HepG2 (cell line): Measurements from ENCODE around the gene BPIFB6. TPM values are rescaled to one million over a fixed set of nuclear protein-coding genes. Genes with fewer than 3 reads are reported as not detected.

Experiments used
- ADNP ChIP-seq: sonication (generic); formaldehyde crosslinking; IDR thresholded peaks from 2 replicates; pipeline ENCODE4 v1.4.0; 2020; ENCODE audit warnings: missing genetic modification reagents
- GRHL1 ChIP-seq: sonication (generic); formaldehyde crosslinking; conservative IDR thresholded peaks from 2 replicates; pipeline ENCODE4 v1.8.0; 2022; ENCODE audit warnings: missing genetic modification reagents
- KDM4B ChIP-seq: sonication (generic); formaldehyde crosslinking; IDR thresholded peaks from 2 replicates; pipeline ENCODE4 v1.4.0; 2020; ENCODE audit warnings: missing genetic modification reagents
- PPARG ChIP-seq: conservative IDR thresholded peaks from 2 replicates; pipeline ENCODE4 v1.6.1; 2016; ENCODE audit warnings: missing biosample characterization, missing genetic modification reagents
- ZBTB26 ChIP-seq: IDR thresholded peaks from 2 replicates; pipeline ENCODE4 v1.6.1; 2016; ENCODE audit warnings: missing compliant biosample characterization, missing genetic modification reagents, borderline replicate concordance
- ZFP1 ChIP-seq: IDR thresholded peaks from 2 replicates; pipeline ENCODE4 v1.6.1; 2016
- ZFP37 ChIP-seq: sonication (generic); formaldehyde crosslinking; IDR thresholded peaks from 2 replicates; pipeline ENCODE4 v1.4.0; 2020; ENCODE audit warnings: missing genetic modification reagents, borderline replicate concordance
- ZNF24 ChIP-seq: fragments of 450-650 bp; IDR thresholded peaks from 2 replicates; pipeline ENCODE4 v1.6.1; 2017; ENCODE audit warnings: antibody characterized with exemption, mild to moderate bottlenecking
- ZNF292 ChIP-seq: sonication (generic); formaldehyde crosslinking; IDR thresholded peaks from 2 replicates; pipeline ENCODE4 v1.8.1; 2022; ENCODE audit warnings: mild to moderate bottlenecking, low read depth, missing genetic modification reagents, borderline replicate concordance
- ZNF343 ChIP-seq: sonication (generic); formaldehyde crosslinking; IDR thresholded peaks from 2 replicates; pipeline ENCODE4 v1.4.0; 2020; ENCODE audit warnings: mild to moderate bottlenecking, missing genetic modification reagents
- ZNF891 ChIP-seq: sonication (generic); formaldehyde crosslinking; IDR thresholded peaks from 2 replicates; pipeline ENCODE4 v1.5.0; 2020; ENCODE audit warnings: mild to moderate bottlenecking, missing genetic modification reagents
- polyA plus RNA-seq, 8 experiments: library from polyadenylated mRNA; depleted of rRNA in 3 of 8; stranded (reverse) in 7 of 8; unstranded in 1 of 8; fragments of >200 nt; fragmentation: Illumina TruSeq in 4 of 8; extraction: Trizol in 4 of 8; gene quantifications; 2 replicates each; pipeline versions ENCODE4 v1.2.1 to v1.2.3, GENCODE V29; 2011 to 2016; ENCODE audit warnings: low read depth in 4 of 8, missing spikeins in 1 of 8, mixed read lengths in 1 of 8; ENCODE audit not compliant: insufficient read depth in 1 of 8
- total RNA-seq, 5 experiments: library from RNA; depleted of rRNA; stranded (reverse); fragments of >200 nt; fragmentation: Illumina TruSeq; extraction: Trizol; gene quantifications; 2 replicates each; pipeline ENCODE4 v1.2.3, GENCODE V29; 2016; ENCODE audit warnings: low read depth in 1 of 5
- TF ChIP-seq, protein P1 (sequence below): sonication (generic); formaldehyde crosslinking; IDR thresholded peaks from 2 replicates; pipeline ENCODE4 v1.5.1; 2020; ENCODE audit warnings: mild to moderate bottlenecking, missing genetic modification reagents, borderline replicate concordance
- TF ChIP-seq, protein P2 (sequence below): sonication (generic); formaldehyde crosslinking; IDR thresholded peaks from 2 replicates; pipeline ENCODE4 v1.4.0; 2020; ENCODE audit warnings: missing genetic modification reagents, borderline replicate concordance
- TF ChIP-seq, protein P3 (sequence below): sonication (generic); formaldehyde crosslinking; IDR thresholded peaks from 2 replicates; pipeline ENCODE4 v1.4.0; 2020; ENCODE audit warnings: mild to moderate bottlenecking, missing genetic modification reagents

Gene BPIFB6
- total and polyA plus RNA-seq, 2 of the 13 experiments (the other 11 are each of a cell fraction or from before 2014, with no cell fraction given) = 0.13 to 1.7 TPM

GRCh38 chr20:33026072-33026778 lies 5.2 kb upstream of the BPIFB6 start (continued):
- TF ChIP-seq PPARG (CRISPR knock-in tag) (no peak), ZFP1 (CRISPR knock-in tag) (0 out of 2 replicates have a peak, but pooled peaks have one; percentile 42), ZFP37 (no peak), GRHL1 (CRISPR knock-in tag) (no peak), ZNF343 (CRISPR knock-in tag) (no peak), ZNF24 (no peak), ZBTB26 (CRISPR knock-in tag) (peak; percentile 51; the same call in 1 of the 2 replicates), ZNF292 (CRISPR knock-in tag) (0 out of 2 replicates have a peak, but pooled peaks have one; percentile 54), KDM4B (CRISPR knock-in tag) (no peak), ZNF891 (CRISPR knock-in tag) (no peak), ADNP (CRISPR knock-in tag) (no peak)
- TF ChIP-seq, protein P1, sequence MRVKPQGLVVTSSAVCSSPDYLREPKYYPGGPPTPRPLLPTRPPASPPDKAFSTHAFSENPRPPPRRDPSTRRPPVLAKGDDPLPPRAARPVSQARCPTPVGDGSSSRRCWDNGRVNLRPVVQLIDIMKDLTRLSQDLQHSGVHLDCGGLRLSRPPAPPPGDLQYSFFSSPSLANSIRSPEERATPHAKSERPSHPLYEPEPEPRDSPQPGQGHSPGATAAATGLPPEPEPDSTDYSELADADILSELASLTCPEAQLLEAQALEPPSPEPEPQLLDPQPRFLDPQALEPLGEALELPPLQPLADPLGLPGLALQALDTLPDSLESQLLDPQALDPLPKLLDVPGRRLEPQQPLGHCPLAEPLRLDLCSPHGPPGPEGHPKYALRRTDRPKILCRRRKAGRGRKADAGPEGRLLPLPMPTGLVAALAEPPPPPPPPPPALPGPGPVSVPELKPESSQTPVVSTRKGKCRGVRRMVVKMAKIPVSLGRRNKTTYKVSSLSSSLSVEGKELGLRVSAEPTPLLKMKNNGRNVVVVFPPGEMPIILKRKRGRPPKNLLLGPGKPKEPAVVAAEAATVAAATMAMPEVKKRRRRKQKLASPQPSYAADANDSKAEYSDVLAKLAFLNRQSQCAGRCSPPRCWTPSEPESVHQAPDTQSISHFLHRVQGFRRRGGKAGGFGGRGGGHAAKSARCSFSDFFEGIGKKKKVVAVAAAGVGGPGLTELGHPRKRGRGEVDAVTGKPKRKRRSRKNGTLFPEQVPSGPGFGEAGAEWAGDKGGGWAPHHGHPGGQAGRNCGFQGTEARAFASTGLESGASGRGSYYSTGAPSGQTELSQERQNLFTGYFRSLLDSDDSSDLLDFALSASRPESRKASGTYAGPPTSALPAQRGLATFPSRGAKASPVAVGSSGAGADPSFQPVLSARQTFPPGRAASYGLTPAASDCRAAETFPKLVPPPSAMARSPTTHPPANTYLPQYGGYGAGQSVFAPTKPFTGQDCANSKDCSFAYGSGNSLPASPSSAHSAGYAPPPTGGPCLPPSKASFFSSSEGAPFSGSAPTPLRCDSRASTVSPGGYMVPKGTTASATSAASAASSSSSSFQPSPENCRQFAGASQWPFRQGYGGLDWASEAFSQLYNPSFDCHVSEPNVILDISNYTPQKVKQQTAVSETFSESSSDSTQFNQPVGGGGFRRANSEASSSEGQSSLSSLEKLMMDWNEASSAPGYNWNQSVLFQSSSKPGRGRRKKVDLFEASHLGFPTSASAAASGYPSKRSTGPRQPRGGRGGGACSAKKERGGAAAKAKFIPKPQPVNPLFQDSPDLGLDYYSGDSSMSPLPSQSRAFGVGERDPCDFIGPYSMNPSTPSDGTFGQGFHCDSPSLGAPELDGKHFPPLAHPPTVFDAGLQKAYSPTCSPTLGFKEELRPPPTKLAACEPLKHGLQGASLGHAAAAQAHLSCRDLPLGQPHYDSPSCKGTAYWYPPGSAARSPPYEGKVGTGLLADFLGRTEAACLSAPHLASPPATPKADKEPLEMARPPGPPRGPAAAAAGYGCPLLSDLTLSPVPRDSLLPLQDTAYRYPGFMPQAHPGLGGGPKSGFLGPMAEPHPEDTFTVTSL (CRISPR knock-in tag) = no peak
- TF ChIP-seq, protein P2, sequence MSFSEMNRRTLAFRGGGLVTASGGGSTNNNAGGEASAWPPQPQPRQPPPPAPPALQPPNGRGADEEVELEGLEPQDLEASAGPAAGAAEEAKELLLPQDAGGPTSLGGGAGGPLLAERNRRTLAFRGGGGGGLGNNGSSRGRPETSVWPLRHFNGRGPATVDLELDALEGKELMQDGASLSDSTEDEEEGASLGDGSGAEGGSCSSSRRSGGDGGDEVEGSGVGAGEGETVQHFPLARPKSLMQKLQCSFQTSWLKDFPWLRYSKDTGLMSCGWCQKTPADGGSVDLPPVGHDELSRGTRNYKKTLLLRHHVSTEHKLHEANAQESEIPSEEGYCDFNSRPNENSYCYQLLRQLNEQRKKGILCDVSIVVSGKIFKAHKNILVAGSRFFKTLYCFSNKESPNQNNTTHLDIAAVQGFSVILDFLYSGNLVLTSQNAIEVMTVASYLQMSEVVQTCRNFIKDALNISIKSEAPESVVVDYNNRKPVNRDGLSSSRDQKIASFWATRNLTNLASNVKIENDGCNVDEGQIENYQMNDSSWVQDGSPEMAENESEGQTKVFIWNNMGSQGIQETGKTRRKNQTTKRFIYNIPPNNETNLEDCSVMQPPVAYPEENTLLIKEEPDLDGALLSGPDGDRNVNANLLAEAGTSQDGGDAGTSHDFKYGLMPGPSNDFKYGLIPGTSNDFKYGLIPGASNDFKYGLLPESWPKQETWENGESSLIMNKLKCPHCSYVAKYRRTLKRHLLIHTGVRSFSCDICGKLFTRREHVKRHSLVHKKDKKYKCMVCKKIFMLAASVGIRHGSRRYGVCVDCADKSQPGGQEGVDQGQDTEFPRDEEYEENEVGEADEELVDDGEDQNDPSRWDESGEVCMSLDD (CRISPR knock-in tag) = no peak
- TF ChIP-seq, protein P3, sequence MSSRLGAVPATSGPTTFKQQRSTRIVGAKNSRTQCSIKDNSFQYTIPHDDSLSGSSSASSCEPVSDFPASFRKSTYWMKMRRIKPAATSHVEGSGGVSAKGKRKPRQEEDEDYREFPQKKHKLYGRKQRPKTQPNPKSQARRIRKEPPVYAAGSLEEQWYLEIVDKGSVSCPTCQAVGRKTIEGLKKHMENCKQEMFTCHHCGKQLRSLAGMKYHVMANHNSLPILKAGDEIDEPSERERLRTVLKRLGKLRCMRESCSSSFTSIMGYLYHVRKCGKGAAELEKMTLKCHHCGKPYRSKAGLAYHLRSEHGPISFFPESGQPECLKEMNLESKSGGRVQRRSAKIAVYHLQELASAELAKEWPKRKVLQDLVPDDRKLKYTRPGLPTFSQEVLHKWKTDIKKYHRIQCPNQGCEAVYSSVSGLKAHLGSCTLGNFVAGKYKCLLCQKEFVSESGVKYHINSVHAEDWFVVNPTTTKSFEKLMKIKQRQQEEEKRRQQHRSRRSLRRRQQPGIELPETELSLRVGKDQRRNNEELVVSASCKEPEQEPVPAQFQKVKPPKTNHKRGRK (CRISPR knock-in tag) = no peak
